HFFc6 (cell line): ENCODE data around the gene LOXL3. TPM values are rescaled to one million over a fixed set of nuclear protein-coding genes. Genes with fewer than 3 reads are reported as not detected.

Experiments
- DNase-seq: peaks from one replicate; pipeline ENCODE4 v3.0.0-alpha.2; 2018
- H3K27ac Mint-ChIP-seq: 2 replicates; pipeline ENCODE4 v1.8.0; 2020; ENCODE audit warnings: mild to moderate bottlenecking, mixed read lengths
- H3K27me3 Mint-ChIP-seq: 2 replicates; pipeline ENCODE4 v1.8.0; 2021; ENCODE audit warnings: mild to moderate bottlenecking, moderate library complexity, mixed read lengths; ENCODE audit not compliant: insufficient read depth
- H3K36me3 Mint-ChIP-seq: 2 replicates; pipeline ENCODE4 v1.8.0; 2021; ENCODE audit warnings: low read depth, mixed read lengths
- H3K4me1 Mint-ChIP-seq: 2 replicates; pipeline ENCODE4 v1.8.0; 2020; ENCODE audit warnings: low read depth, mixed read lengths
- H3K4me3 Mint-ChIP-seq: 2 replicates; pipeline ENCODE4 v1.8.0; 2020; ENCODE audit warnings: mild to moderate bottlenecking, moderate library complexity, mixed read lengths
- H3K9me3 Mint-ChIP-seq: 2 replicates; pipeline ENCODE4 v1.8.0; 2020; ENCODE audit warnings: mild to moderate bottlenecking, mixed read lengths
- CTCF ChIP-seq: fragments of 200-600 bp; sonication (generic); IDR thresholded peaks from 2 replicates; pipeline ENCODE4 v1.5.0; 2021; ENCODE audit warnings: antibody characterized with exemption, mild to moderate bottlenecking
- total RNA-seq, 6 experiments: library from RNA; stranded (reverse); fragmentation: NEBNext Ultra II Directional; extraction: Animal tissue kit (Norgen Biotek cat#: 25700); gene quantifications; 2 replicates in 1 of 6; 3 replicates in 5 of 6; pipeline ENCODE4 v1.2.3, GENCODE V29; 2021

LOXL3 gene
- total RNA-seq, 6 experiments from 2014 or later = 59.4 to 76.5 (median 64.1) TPM

DNA sequence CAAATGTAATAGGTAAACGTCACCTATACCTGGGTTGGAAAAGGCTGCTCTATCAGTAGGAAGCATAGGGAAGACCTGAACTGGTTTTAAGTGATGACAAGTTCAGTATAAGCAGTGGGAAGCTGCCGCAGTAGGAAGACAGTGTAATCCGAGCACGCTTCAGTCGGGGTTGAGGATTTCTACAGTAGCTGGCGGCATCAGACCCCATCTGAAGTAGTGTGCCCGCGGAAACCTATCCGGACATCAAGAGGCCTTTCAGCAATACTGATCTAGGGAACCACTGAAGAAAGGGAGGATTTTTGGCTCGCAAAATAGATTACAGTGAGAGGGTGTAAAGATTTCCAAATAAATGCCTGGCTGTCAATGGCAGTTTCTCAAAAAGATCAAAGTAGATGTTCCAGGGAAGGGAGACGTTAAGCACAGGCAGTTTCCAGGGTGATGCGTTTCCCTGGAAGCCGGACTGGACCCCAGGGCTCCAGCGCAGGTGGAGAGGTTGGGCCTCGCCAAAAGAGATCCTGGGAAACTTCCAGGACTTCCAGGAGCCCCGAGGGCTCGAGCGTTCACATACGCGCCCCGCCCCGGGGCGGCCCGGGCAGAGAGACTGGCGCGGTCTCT lies 5.3 kb downstream of the LOXL3 start:
- no peak for TF ChIP-seq CTCF
- no peak for DNase-seq
- peaks cover 1% of the 10 kb centered on the region; the same call in 1 of the 2 replicates for H3K27me3 Mint-ChIP-seq
- H3K27ac Mint-ChIP-seq = peak overlapping the region; percentile 77
- H3K4me1 Mint-ChIP-seq = peaks cover 50% of the 10 kb centered on the region
- H3K36me3 Mint-ChIP-seq = peaks cover 23% of the 10 kb centered on the region
- H3K9me3 Mint-ChIP-seq = no peaks in the 10 kb centered on the region
- peak overlapping the region; percentile 70 for H3K4me3 Mint-ChIP-seq

DNA sequence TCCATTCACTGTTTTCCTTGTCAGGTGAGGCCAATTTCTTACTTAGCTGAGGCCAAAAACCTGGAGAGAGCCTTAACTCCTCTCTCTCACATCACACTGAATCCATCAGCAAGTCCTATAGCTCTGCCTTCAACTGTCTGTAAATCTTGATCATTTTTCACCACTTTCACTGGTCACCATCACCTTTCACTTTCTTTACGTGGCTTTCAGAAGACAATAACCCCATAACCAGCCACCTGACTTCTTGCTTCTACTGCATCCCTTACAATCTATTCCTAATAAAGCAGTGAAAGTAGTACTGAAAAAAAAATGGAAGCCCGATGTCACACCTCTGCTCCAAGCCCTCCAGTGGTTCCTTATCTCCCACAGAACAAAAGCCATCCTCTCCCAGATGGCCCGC lies 7.7 kb downstream of the LOXL3 start:
- no peak overlapping the region for H3K27ac Mint-ChIP-seq
- H3K4me1 Mint-ChIP-seq = peaks cover 29% of the 10 kb centered on the region
- no peak for TF ChIP-seq CTCF
- no peak overlapping the region for H3K4me3 Mint-ChIP-seq
- DNase-seq = no peak
- H3K36me3 Mint-ChIP-seq = peaks cover 13% of the 10 kb centered on the region
- no peaks in the 10 kb centered on the region for H3K9me3 Mint-ChIP-seq
- H3K27me3 Mint-ChIP-seq = no peaks in the 10 kb centered on the region

DNA sequence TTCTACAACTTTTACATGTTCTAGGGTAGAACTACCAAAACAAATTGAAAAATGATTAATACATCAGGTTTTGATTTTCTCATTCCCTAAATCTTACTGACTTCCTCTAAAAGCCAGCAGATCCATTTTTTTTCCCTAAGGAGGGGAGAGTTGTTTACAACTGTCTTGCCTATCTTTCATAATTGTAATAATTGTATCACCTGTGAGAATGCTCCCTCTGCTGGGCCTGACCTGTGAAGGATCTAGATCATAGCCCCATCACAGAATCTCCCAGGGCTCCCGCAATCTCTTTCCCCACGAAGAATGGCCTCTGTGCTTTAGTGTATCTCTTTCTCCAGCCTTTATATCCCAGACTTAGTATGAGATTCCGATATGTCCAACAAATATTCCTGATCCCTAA lies 9.1 kb downstream of the LOXL3 start:
- H3K36me3 Mint-ChIP-seq = peaks cover 9% of the 10 kb centered on the region
- H3K27me3 Mint-ChIP-seq = no peaks in the 10 kb centered on the region
- no peak for DNase-seq
- no peak overlapping the region for H3K27ac Mint-ChIP-seq
- TF ChIP-seq CTCF = peak; percentile 31
- no peak overlapping the region for H3K4me3 Mint-ChIP-seq
- H3K9me3 Mint-ChIP-seq = no peaks in the 10 kb centered on the region
- H3K4me1 Mint-ChIP-seq = peaks cover 16% of the 10 kb centered on the region

DNA sequence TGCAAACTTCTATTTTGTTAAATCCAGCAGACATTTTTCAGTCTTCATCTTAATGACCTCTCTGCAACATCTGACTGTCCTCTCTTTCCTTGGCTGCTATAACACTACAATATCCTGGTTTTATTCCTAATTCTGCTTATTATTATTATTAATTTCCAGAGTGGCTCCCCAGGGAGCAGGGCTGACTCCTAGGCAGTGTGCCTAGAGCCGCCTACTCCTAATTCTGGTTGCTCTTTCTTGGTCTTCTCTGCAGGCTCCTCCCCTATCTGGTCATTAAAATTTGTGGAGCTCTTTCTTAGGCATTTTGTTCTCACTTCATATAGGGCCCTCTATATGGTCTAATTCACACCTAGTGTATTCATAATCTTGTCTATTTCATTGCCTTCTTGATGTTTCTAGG lies 10.8 kb downstream of the LOXL3 start:
- Mint-ChIP-seq H3K4me3 (no peak overlapping the region), H3K27me3 (no peaks in the 10 kb centered on the region), H3K36me3 (peaks cover 9% of the 10 kb centered on the region), H3K4me1 (peaks cover 7% of the 10 kb centered on the region; the same call in 1 of the 2 replicates), H3K27ac (no peak overlapping the region), H3K9me3 (no peaks in the 10 kb centered on the region)
- no peak for TF ChIP-seq CTCF
- no peak for DNase-seq

- Mint-ChIP-seq H3K4me1 (peaks cover 13% of the 10 kb centered on the region), H3K9me3 (no peaks in the 10 kb centered on the region), H3K27me3 (no peaks in the 10 kb centered on the region), H3K27ac (no peak overlapping the region), H3K36me3 (peaks cover 5% of the 10 kb centered on the region), H3K4me3 (no peak overlapping the region)
- no peak for DNase-seq
- TF ChIP-seq CTCF = no peak
These were observed 13.5 kb downstream of the LOXL3 start for GRCh38 chr2:74540291-74540690.
